ENCODE results near the gene SCYGR4. TPM values are rescaled to one million over a fixed set of nuclear protein-coding genes. Genes with fewer than 3 reads are reported as not detected.

SCYGR4 gene
- total and polyA plus RNA-seq, 10 of the 15 experiments (the other 5 are each of a cell fraction or from before 2014, with no cell fraction given), result 0.11 TPM; not detected in 9

GRCh38 chr2:227608561-227609338 lies 8.5 kb upstream of the SCYGR4 start (continued):
- no peak for TF ChIP-seq USF2 (IDR thresholded peaks at IDR 0.05; ENCODE audit: borderline replicate concordance, low read depth, low read length)
- peak; percentile 93 for TF ChIP-seq EED (IDR thresholded peaks at IDR 0.05; ENCODE audit: low read depth)
- TF ChIP-seq ETV6 (conservative IDR thresholded peaks at IDR 0.05 in 1 of 2, IDR thresholded peaks at IDR 0.05 in 1 of 2; ENCODE audit: borderline replicate concordance in 1 of 2, low read depth in 1 of 2), result no peak
- TF ChIP-seq MEF2A (IDR thresholded peaks at IDR 0.05; ENCODE audit: insufficient read depth, low read depth, low read length), result no peak
- no peak for TF ChIP-seq NR2C2 (IDR thresholded peaks at IDR 0.05; ENCODE audit: borderline replicate concordance, control insufficient read depth, insufficient read length, low read depth)
- peak; percentile 97 for TF ChIP-seq CBFB (IDR thresholded peaks at IDR 0.05; ENCODE audit: low read depth)
- no peak for TF ChIP-seq SIN3A (IDR thresholded peaks at IDR 0.05; ENCODE audit: low read depth, low read length)
- TF ChIP-seq TCF12 (IDR thresholded peaks at IDR 0.05; ENCODE audit: low read depth, low read length), result peak; percentile 73

GRCh38 chr2:227610123-227610522 lies 7.2 kb upstream of the SCYGR4 start:
- BruUV-seq (replicated peaks), result no TSS peak
- no peak overlapping the region for H3K27ac ChIP-seq (ENCODE audit: control insufficient read depth, insufficient read depth)
- POLR2A ChIA-PET, result no interaction called here
- H3K9me3 ChIP-seq (replicated peaks; ENCODE audit: control insufficient read depth, insufficient read depth, low read length), result no peaks in the 10 kb centered on the region
- in situ Hi-C loops (cut with MboI) (no loop called here), intact Hi-C loops (cut with micrococcal nuclease; ENCODE audit: unreplicated experiment) (no loop called here)
- 67% methylated on average over 2 of the region's 2 CpGs for WGBS (ENCODE audit: insufficient coverage, insufficient replicate concordance, low lambda C conversion rate, missing lambda C conversion rate)
- ATAC-seq (peak; percentile 45), DNase-seq (ENCODE audit: low read depth, low spot score) (no peak), FAIRE-seq (peak; percentile 66)
- peak overlapping the region; percentile 14; the same call in 1 of the 2 replicates for H3K4me2 ChIP-seq (ENCODE audit: control insufficient read depth, insufficient read depth)
- CTCF ChIA-PET, result interaction anchor here (0.7 to 1.5 kb wide), 3 partner anchors 21 to 211 kb away, joined by 3 read pairs; no protein-coding TSS in a partner anchor
- H3K79me2 ChIP-seq (ENCODE audit: control insufficient read depth, insufficient read depth, low read length), result no peaks in the 10 kb centered on the region
- H4K20me1 ChIP-seq (ENCODE audit: control insufficient read depth, insufficient read depth), result no peaks in the 10 kb centered on the region
- TF ChIP-seq CHD1 (IDR thresholded peaks at IDR 0.05; ENCODE audit: low read depth, low read length) (no peak), KAT2A (conservative IDR thresholded peaks at IDR 0.05; ENCODE audit: control insufficient read depth, low read depth, low read length) (no peak), IKZF2 (IDR thresholded peaks at IDR 0.05) (peak in 1 of 2 experiments; percentile 19; a peak in 1 of 4 replicates), SIN3A (IDR thresholded peaks at IDR 0.05; ENCODE audit: low read depth, low read length) (no peak), RUNX3 (IDR thresholded peaks at IDR 0.05; ENCODE audit: low read length) (peak; percentile 53; the same call in 1 of the 2 replicates)
- H3K4me1 ChIP-seq (ENCODE audit: control insufficient read depth, insufficient read depth, low read length), result peaks cover 3% of the 10 kb centered on the region; the same call in 1 of the 2 replicates
- no peak overlapping the region for H2AFZ ChIP-seq (ENCODE audit: control insufficient read depth, low read depth, low read length)
- H3K4me3 ChIP-seq, result no peak overlapping the region
- no peaks in the 10 kb centered on the region for H3K36me3 ChIP-seq (ENCODE audit: control insufficient read depth in 2 of 2, insufficient read depth in 2 of 2, low read length in 1 of 2)
- no peak overlapping the region for H3K9ac ChIP-seq (ENCODE audit: control insufficient read depth, insufficient read depth, low read length)
- H3K27me3 ChIP-seq (replicated peaks in 1 of 2; ENCODE audit: control insufficient read depth in 2 of 2, insufficient read depth in 2 of 2, low read length in 1 of 2), result no peaks in the 10 kb centered on the region
- SMC1A ChIA-PET (ENCODE audit: uncharacterized antibody, unreplicated experiment), result interaction anchor here (0.6 to 1.4 kb wide), 2 partner anchors 13 to 48 kb away, joined by 3 read pairs; no protein-coding TSS in a partner anchor
- RAD21 ChIA-PET (ENCODE audit: unreplicated experiment), result interaction anchor here (1.4 kb wide), 1 partner anchor 204 kb away, joined by 3 read pairs; no protein-coding TSS in a partner anchor

Measured in GM12878 (cell line).